Erythroblast (primary cell): ENCODE results near the gene DUS2.

Source experiments
- GATA1 ChIP-seq: IDR thresholded peaks from 2 replicates; pipeline ENCODE4 v1.6.1; 2011; ENCODE audit warnings: low read depth, mild to moderate bottlenecking, control low read depth, low read length, moderate library complexity
- POLR2A ChIP-seq: IDR thresholded peaks from 2 replicates; pipeline ENCODE4 v1.6.1; 2011; ENCODE audit warnings: mild to moderate bottlenecking, low read length

DNA sequence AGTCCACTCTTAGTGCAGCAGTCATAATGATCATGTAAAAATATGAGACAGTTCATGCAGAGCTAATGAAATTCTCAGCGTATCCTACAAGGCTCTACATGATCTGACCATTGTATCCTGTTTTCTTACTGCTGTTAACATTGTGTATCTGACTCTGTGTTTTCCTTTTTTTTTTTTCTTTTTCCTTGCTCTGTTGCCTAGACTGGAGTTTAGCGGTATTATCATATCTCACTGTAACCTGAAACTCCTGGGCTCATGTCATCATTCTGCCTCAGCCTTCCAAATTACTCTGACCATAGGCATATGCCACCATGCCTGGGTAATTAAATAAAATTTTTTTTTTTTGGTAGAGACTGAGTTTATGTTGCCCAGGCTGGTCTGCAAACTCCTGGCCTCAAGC, 12.1 kb downstream of the DUS2 start:
- TF ChIP-seq POLR2A (no peak), GATA1 (no peak)
